HG02885 (cell line): ENCODE results near the gene ABCA8.
"Not testable (repeated sequence)": the region's sequence is repeated elsewhere in the genome, so short reads cannot be mapped to it uniquely, and the experiment has no call there.

Source experiments
- ATAC-seq: cut with Tn5 transposase; IDR thresholded peaks from one replicate; pipeline ENCODE4 v1.9.1; 2021; ENCODE audit warnings: mild to moderate bottlenecking; ENCODE audit not compliant: unreplicated experiment, poor library complexity

Gene ABCA8

GRCh38 chr17:68955181-68955841, at the start of gene ABCA8:
Gene ABCA8, minus strand, starts transcription at chr17:68955392. Its CDS starts 13,358 bp downstream, at chr17:68942034.
- ATAC-seq: no peak

GRCh38 chr17:69004759-69005158, 49.6 kb upstream of the ABCA8 start:
- not testable (repeated sequence) for ATAC-seq

- ATAC-seq: not testable (repeated sequence)
Measured at GRCh38 chr17:68999743-69000142, 44.6 kb upstream of the ABCA8 start.

GRCh38 chr17:68993112-68993511, 37.9 kb upstream of the ABCA8 start:
- no peak for ATAC-seq

GRCh38 chr17:68987966-68988365, 32.8 kb upstream of the ABCA8 start:
- no peak for ATAC-seq

- ATAC-seq: peak; percentile 43
Measured at GRCh38 chr17:68981288-68981687, 26.1 kb upstream of the ABCA8 start.

- ATAC-seq: no peak
Measured at GRCh38 chr17:68973098-68973846, 18.1 kb upstream of the ABCA8 start.

- ATAC-seq: no peak
Measured at GRCh38 chr17:68972119-68972704, 17.0 kb upstream of the ABCA8 start.

GRCh38 chr17:68969101-68969500, 13.9 kb upstream of the ABCA8 start:
- ATAC-seq: no peak

GRCh38 chr17:68963958-68964357, 8.8 kb upstream of the ABCA8 start:
- ATAC-seq: no peak

- no peak for ATAC-seq
Measured at GRCh38 chr17:68961214-68961882, 6.2 kb upstream of the ABCA8 start.

GRCh38 chr17:68959117-68959516, 3.9 kb upstream of the ABCA8 start:
- ATAC-seq: not testable (repeated sequence)

- ATAC-seq: no peak
Measured at GRCh38 chr17:68957944-68958343, 2.8 kb upstream of the ABCA8 start.

- no peak for ATAC-seq
Measured at GRCh38 chr17:68954146-68954896, 871 bp downstream of the ABCA8 start.

- no peak for ATAC-seq
Measured at GRCh38 chr17:68953340-68953997, 1.7 kb downstream of the ABCA8 start.

- ATAC-seq: no peak
Measured at GRCh38 chr17:68950725-68951124, 4.5 kb downstream of the ABCA8 start.

GRCh38 chr17:68947868-68948267, 7.3 kb downstream of the ABCA8 start:
- ATAC-seq: not testable (repeated sequence)

GRCh38 chr17:68944435-68945035, 10.7 kb downstream of the ABCA8 start:
- ATAC-seq: no peak

GRCh38 chr17:68943812-68944182, 11.4 kb downstream of the ABCA8 start:
- not testable (repeated sequence) for ATAC-seq
